Pulmonary artery endothelial cell (primary cell): ENCODE results near the gene SHISA2. TPM values are rescaled to one million over a fixed set of nuclear protein-coding genes. Genes with fewer than 3 reads are reported as not detected.

ENCODE experiments used
- DNase-seq: peaks from one replicate; pipeline ENCODE4 v3.0.0-alpha.2; 2011; ENCODE audit warnings: low read depth, low spot score
- total RNA-seq: library from RNA; depleted of rRNA; stranded (reverse); fragments of >200 nt; gene quantifications from 2 replicates; pipeline ENCODE4 v1.2.3, GENCODE V29; 2014

The SHISA2 gene
- total RNA-seq, 1 donor from 2014 or later = 15.1 TPM

DNA sequence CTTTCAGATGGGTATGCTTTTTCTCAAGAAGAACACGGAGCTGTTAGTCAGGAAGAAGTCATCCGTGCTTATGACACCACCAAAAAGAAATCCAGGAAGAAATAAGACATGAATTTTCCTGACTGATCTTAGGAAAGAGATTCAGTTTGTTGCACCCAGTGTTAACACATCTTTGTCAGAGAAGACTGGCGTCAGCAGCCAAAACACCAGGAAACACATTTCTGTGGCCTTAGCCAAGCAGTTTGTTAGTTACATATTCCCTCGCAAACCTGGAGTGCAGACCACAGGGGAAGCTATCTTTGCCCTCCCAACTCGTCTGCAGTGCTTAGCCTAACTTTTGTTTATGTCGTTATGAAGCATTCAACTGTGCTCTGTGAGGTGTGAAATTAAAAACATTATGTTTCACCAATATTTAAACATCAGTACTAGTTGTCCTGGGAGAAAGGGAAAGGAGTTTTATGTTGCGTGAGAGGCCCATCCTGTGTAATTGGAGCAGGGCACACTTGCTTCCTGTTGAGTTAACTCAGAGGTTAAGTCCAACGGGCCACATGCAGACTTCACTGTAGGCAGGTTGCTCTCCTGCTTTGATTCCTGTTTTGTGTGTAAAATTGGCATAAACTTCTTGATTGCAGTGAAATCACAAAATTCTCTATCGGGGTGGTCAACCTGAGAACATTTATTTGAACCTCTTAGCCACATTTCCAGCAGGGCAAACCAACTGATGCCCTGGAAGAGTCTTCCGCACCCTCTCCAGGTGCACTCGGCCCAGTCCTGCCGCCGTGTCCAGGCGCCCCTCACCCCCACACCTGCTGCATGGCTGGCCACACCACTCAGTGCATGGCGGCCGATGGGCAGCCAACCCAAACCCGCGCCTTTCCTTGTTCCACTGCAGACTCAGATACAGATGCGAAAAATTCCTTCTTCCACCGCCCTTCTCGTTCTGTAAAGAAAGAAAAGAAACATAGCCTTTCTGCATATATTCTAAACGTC is 31.6 kb downstream of the SHISA2 start:
- DNase-seq = peak; percentile 56

DNA sequence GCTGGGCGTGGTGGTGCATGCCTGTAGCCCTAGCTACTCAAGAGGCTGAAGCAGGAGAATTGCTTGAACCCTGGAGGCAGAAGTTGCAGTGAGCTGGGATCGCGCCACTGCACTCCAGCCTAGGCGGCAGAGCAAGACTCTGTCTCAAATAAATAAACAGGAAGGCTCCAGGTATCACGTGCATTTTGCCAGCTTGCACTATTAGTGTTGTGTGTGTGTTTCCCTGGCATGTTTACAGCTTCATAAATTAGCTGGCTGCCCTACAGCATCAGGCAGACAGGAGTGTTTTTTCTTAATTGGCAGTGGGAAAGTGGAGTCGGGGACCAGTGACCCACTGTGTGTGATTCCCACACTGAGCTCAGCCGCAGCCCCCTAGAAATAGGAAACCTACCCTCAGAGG is 32.6 kb downstream of the SHISA2 start:
- no peak for DNase-seq

DNA sequence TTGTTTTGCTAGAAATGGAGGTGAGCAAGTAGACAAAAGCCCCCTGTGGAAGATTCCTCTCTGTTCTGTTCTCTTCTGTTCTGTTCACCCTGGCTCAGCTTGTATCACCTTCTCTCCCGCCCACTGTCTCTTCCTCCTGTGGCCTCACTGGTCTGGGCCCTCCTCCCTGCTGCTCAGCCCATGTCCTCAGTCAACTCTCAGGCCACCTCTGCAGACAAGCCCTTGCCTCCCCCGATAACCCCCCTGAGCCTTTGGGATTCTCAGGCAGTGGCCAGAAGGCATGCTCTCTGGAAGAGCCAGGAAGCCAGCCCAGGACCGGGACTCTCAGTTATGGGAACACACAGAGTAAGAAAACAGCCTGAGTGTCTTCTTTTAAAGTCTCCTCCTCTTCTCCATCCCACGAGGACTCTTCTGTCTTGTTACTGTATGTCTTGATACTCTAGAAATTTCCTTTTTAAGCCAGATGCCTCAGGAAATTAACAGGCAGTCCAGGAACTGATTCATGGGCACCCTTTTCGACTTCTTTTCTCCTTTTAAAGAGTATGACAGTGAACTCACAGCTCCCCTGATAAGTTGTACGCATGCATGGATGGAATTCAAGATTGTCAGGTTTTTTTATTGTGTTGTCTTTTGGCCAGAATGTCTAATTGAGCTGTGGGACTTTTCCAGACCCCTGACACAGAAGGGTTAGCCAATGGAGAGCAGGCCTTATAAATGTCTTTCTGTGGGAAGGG is 33.7 kb downstream of the SHISA2 start:
- peak; percentile 45 for DNase-seq

DNA sequence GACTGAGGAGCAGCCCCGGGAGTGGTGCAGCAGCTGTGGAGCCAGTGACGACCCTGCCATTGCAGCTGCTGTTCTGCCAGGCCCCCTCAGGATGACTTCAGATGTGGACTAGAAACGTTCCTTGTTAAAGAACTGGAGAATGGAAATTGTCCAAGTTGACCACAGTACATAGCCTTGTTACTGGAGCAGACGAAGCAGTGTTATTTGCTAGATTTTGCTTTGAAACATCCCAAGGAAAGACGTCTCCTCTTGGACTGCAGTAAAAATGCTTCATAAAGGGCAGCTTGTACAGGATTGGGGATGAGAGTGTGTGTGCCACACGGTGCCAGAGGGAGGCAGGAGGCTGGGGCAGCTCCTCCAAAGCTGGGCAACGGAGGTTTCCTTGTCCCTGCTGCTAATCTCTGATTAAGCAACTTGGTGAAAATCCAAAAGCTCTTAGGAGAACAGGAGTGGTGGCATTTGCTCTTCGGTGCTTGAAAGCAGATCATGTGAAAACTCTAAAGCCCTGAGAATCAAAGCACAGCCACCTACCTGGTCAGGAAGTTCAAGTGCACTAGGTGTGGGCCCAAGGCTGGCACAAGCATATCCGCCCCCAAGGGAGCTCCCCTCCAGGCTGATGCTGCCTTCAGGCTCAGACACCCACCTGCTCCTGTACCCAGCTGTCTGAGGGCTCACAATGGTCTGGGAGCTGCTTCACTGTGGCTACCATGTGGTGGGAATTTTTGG is 34.5 kb downstream of the SHISA2 start:
- no peak for DNase-seq

DNA sequence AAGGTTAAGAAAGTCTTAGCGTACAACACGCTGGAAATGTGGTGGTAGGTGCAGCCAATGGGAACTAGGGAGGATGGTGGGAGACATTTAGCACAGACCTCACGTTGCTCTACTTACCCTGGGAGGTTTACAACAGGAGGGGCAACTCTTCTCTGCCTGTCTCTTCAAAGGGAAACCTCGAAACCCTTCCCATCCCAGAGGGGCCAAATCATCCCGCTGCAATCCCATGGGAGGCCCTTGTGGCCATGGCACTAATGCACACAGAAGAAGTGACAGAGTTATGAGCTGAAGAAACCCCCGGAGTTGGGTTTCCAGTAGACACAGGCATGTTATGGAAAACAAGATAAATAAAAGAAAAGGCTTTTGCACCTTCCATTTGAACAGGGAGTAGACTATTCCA is 35.6 kb downstream of the SHISA2 start:
- DNase-seq = no peak

DNA sequence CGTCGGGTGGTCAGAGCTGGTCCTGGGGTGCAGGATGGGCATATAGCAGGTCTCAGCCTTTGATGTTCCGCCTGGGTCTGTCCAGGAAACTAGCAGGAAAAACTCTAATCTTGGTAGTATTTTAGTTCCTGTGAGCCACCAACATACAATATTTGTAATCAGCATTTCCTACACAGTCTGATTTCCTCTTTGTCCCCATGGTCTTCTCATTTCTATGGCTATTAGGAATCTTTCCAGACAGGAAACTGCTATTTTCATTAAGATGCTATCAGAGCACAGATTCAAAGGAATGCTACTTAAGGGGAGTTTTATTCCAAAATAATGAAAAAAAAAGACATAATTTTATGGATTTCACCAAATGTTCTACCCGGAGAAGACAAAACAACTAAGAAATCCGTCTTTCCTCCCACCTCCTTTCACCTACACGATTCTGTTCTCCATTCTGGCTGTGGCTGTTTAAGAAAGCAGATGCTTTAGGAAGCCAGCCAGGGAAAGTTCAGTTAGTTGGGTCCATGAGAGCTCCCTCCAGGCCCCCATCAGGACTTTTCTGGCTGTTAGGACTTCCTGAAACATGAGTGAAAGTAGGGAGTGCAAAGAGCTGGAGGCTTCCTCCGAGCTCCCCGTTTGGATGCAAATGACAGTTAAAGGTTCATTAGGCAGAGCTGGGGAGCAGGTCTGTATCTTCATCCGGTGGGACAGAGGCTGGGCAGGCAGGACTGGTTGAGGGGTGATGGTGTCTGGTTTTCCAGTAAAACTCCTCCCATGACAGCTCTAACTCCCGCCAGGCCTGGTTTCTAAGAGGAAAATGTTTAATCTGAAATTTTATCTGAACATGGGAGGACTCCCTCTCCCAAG is 36.3 kb downstream of the SHISA2 start:
- no peak for DNase-seq

DNA sequence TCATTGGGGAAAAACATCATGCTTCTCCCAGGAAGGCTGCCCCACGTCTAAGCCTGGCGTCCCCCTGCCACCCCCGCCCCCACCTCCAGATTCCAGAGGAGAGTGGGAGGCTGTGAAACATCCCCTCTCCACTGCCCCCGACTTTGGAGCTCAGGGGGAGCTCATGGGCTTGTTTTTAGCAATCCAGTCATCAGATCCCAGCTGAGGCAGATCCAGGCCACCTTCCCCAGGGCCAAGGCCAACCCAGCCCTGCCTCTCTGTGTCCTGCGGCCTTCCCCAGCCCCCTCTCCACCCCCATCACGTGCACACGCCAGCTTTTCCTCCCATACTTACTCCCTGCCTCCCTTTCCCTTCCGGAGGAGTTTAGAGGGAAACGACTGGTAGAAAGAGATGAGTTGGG is 38.8 kb downstream of the SHISA2 start:
- DNase-seq = no peak

DNA sequence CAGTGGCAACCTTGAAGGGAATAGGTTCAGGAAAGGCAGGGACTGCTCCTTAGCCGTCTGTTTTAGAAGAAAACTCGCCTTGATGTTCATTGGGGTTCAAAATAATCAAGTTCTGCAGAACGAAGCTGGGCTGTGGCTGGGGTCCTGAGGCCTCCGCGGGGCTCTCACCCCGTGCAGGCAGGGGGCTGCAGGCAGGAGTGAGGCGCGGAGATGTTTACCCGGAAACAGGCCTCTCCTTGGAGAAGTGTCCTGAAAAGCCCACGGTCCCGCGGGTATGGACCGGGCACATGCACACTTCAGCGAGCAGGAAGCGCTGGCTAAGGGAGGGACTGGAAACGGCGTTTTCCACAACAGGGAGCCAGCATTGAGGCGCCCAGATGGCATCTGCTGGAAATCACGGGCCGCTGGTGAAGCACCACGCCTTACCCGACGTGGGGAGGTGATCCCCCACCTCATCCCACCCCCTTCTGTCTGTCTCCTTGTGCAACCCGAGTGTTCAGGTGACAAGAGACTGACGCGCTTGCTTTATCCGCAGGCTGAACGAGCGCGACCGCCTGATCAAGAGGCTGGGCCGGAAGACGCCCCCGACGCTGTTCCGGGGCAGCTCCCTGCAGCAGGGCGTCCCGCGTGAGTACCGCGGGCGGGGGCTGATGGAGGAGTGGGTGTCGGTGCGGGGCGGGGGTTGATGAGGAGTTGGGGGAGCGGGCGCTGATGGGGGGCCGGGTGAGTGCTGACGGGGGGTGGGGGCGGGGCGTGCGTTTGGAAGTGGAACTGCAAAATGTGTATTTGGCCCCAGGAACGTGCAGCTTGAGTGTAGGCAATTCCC is 39.6 kb downstream of the SHISA2 start:
- no peak for DNase-seq

DNA sequence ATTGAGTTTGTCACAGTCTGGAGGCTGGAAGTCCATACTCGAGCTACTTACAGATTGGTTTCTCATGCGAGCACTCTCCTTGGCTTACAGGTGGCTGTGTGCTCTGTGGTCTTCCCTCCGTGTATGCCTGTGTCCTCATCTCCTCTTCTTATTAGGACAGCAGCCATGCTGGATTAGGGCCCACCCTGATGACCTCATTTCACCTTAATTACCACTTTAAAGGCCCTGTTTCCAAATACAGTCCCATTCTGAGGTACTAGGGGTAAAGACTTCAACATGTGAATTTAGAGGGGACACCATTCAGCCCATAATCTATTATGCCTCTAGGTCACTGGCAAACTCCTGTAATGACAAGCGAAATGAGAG is 40.6 kb downstream of the SHISA2 start:
- DNase-seq = no peak

DNA sequence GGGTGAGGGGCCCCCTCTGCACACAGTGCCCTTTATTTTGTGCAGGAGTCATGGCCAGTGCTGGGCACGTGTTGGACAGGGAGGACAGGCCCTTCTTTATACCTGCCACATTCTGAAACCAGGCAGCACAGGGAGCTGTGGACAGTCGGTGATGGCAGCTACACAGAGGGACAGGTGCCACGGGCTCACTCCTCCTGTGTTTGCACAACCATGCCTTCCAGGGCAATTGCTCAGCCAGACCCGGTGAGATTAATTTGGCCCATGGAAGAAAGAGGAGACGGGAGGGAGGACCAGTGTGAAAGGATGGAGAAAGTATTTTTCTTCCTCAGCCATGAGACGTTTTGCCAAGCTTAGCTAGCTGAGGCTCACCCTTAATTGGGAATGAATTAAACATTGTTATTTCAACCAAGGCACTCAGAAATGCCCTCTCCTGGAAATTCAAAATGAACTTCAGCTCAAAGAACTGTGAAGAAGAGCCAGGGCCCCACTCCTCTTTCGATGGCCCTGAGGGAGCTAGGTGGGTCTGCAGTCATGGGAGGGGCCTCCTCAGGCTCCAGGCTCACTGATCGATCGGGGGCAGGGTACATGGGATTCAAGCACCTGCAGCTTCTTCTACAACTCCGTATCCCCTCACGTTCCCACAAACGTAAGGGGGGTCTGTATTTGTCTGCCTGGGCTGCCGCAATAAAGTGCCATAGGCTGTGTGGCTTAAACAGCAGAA is 41.2 kb downstream of the SHISA2 start:
- DNase-seq = no peak

DNA sequence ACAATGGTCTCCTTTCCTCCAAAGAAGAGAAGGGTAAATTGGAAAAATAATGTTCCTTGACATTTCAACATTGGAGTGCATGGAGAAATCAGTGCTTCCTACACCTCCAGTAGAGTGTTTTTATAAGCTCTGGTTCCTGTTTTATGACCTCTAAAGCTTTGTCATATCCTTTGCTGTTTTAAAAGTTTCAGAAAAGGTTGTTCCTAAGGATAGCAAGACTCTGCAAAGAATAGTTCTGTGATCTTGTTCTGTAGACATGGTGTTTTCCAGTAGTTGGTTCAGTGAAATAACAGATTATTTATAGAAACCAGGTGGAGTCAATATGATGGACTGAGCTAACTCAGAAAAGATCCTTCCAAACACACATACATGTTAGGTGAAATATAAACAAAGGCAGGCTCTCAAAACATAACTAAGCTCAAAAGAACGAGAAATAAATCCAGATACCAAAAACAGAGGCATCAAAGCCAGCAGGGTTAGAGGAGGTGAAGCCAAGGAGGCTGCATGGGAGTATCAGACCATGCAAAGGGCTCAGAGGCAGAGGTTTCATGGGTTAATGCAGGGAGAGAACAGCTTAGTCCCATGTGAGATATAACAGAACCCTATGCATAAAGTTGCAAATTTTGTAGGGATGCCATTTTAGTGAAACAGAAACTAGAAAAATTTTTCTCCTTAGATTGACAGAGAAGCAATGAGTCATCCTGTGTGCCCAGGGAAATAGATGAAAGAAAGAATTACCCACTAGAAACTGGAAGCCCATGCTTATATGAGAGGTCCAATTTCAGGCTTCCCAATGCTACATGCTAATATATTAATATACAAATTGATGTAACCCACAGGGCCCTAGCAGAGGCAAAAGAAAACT is 44.3 kb downstream of the SHISA2 start:
- DNase-seq = no peak

Other genes with a start within 250 kb of the SHISA2 start
- 47.8 and 56.3 TPM in 2 replicates for gene RNF6, start 170.3 kb upstream of the SHISA2 start, total RNA-seq
- 13.9 and 14.4 TPM in 2 replicates for gene CDK8, start 202.1 kb upstream of the SHISA2 start, total RNA-seq